ENCODE results near the gene AAK1. TPM values are rescaled to one million over a fixed set of nuclear protein-coding genes. Genes with fewer than 3 reads are reported as not detected.

AAK1 gene
- total RNA-seq, 2 donors from 2014 or later: 55.2 to 77.9 TPM

DNA sequence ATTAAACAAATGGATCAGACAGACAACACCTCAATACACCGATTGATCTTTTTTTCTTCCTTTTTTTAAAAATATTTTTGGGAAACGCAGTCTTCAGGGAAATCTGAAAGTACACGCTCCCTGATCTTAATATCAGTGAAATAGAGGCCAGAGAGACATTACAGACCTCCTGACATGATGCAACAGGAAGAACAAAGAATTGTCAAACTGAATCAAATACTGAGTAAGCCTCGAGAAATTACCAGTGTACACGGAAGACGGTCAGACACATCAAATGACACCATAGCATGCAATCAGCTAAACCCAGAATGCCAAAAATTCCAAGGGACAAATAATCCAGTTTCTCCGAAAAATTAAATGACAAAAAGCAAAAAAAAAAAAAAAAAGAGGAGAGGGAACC, 126.1 kb downstream of the AAK1 start:
- no peaks in the 10 kb centered on the region for H3K9me3 ChIP-seq
- H3K36me3 ChIP-seq: peaks cover 37% of the 10 kb centered on the region
- no peak overlapping the region for H3K4me3 ChIP-seq
- H3K4me1 ChIP-seq (ENCODE audit: control insufficient read depth in 1 of 2, low read depth in 2 of 2): peaks cover 0 to 12% of the 10 kb centered on the region in 2 donors
- DNase-seq (ENCODE audit: low spot score) (no peak), ATAC-seq (ENCODE audit: insufficient number of reproducible peaks, low FRiP score, low read depth) (no peak)
- TF ChIP-seq, protein P1, sequence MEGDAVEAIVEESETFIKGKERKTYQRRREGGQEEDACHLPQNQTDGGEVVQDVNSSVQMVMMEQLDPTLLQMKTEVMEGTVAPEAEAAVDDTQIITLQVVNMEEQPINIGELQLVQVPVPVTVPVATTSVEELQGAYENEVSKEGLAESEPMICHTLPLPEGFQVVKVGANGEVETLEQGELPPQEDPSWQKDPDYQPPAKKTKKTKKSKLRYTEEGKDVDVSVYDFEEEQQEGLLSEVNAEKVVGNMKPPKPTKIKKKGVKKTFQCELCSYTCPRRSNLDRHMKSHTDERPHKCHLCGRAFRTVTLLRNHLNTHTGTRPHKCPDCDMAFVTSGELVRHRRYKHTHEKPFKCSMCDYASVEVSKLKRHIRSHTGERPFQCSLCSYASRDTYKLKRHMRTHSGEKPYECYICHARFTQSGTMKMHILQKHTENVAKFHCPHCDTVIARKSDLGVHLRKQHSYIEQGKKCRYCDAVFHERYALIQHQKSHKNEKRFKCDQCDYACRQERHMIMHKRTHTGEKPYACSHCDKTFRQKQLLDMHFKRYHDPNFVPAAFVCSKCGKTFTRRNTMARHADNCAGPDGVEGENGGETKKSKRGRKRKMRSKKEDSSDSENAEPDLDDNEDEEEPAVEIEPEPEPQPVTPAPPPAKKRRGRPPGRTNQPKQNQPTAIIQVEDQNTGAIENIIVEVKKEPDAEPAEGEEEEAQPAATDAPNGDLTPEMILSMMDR (IDR thresholded peaks at IDR 0.05): no peak
- H3K27me3 ChIP-seq (replicated peaks; ENCODE audit: insufficient read depth): no peaks in the 10 kb centered on the region
- H3K27ac ChIP-seq: no peak overlapping the region

DNA sequence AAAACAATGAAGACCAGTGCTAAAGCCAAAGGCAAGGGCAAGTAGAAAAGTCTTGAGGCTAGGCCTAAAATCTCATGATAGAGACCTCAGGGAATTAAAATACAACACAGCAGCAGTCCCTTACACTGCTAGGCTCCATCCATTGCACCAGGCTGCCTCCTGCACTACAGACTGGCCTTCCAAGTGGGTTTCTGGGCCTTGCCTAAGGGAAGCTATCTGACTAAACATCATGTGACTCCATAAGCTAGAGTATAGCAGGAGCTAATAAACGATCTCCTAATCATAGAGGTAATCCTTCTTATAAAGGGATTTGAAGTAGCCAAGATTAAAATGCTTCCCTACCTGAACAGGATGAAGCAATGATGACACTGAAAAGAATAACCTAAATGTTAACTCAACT, 128.7 kb downstream of the AAK1 start:
- H3K4me3 ChIP-seq: no peak overlapping the region
- ATAC-seq (ENCODE audit: insufficient number of reproducible peaks, low FRiP score, low read depth): no peak
- peaks cover 0 to 12% of the 10 kb centered on the region in 2 donors for H3K4me1 ChIP-seq (ENCODE audit: control insufficient read depth in 1 of 2, low read depth in 2 of 2)
- H3K9me3 ChIP-seq: no peaks in the 10 kb centered on the region
- peaks cover 34% of the 10 kb centered on the region for H3K36me3 ChIP-seq
- TF ChIP-seq, protein P1 (IDR thresholded peaks at IDR 0.05): no peak
- no peak overlapping the region for H3K27ac ChIP-seq
- DNase-seq (ENCODE audit: low spot score): no peak
- H3K27me3 ChIP-seq (replicated peaks; ENCODE audit: insufficient read depth): no peaks in the 10 kb centered on the region

DNA sequence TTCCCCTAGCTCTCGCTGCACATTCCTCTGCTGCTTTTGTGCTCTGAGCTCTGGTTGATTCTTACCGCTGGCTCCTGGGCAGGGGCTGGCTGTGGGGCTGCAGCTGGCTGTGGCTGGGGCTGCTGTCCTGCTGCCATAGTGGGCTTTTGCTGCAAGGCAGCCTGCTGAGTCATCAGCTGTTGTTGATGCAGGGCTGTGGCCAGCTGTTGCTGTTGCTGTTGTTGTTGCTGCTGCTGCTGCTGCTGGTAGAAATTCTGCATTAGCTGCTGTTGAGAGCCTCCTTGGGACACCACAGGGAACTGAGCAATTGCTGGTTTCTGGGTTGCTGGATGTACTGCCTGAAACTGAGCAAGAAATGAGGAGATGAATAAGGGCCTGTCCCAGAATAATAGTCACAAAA, 129.1 kb downstream of the AAK1 start:
- Histone ChIP-seq H3K4me3 (no peak overlapping the region), H3K36me3 (peaks cover 32% of the 10 kb centered on the region), H3K4me1 (ENCODE audit: control insufficient read depth in 1 of 2, low read depth in 2 of 2) (peaks cover 0 to 12% of the 10 kb centered on the region in 2 donors), H3K27ac (no peak overlapping the region), H3K9me3 (no peaks in the 10 kb centered on the region), H3K27me3 (replicated peaks; ENCODE audit: insufficient read depth) (no peaks in the 10 kb centered on the region)
- no peak for DNase-seq (ENCODE audit: low spot score)
- TF ChIP-seq, protein P1 (IDR thresholded peaks at IDR 0.05): no peak
- no peak for ATAC-seq (ENCODE audit: insufficient number of reproducible peaks, low FRiP score, low read depth)

DNA sequence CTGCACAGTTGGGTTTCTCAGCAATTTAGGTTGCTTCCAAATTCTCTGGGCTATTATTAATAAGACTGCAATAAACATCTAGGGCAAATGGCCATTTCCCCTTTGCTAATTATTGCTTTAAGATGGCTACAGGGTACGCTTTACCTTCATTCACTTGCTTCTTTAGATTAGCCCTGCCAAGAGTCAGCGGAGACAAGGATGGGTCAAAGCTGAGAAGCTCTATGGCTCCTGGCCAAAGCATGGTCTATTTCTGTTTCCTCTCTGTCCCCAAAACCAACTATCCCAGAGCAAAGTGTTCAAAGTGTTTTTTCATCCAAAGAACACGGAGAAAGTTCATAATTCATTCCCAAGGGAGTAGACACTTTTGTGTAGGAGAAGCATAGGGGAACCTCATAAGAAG, 131.1 kb downstream of the AAK1 start:
- H3K4me3 ChIP-seq: no peak overlapping the region
- ATAC-seq (ENCODE audit: insufficient number of reproducible peaks, low FRiP score, low read depth): no peak
- TF ChIP-seq, protein P1 (IDR thresholded peaks at IDR 0.05): no peak
- H3K36me3 ChIP-seq: peaks cover 39% of the 10 kb centered on the region
- DNase-seq (ENCODE audit: low spot score): no peak
- no peak overlapping the region for H3K27ac ChIP-seq
- no peaks in the 10 kb centered on the region for H3K27me3 ChIP-seq (replicated peaks; ENCODE audit: insufficient read depth)
- H3K9me3 ChIP-seq: no peaks in the 10 kb centered on the region
- H3K4me1 ChIP-seq (ENCODE audit: control insufficient read depth in 1 of 2, low read depth in 2 of 2): peaks cover 0 to 12% of the 10 kb centered on the region in 2 donors

DNA sequence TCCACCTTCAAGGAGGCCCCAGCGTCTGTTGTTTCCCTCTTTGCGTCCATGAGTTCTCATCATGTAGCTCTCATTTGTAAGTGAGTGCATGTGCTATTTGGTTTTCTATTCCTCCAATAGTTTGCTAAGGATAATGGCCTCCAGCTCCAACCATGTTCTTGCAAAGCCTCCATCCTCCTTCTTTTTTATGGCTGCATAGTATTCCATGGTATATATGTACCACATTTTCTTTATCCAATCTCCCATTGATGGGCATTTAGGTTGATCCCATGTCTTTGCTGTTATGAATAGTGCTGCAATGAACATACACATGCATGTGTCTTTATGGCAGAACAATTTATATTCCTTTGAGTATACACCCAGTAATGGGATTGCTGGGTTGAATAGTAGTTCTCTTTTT, 133.3 kb downstream of the AAK1 start:
- TF ChIP-seq, protein P1 (IDR thresholded peaks at IDR 0.05): no peak
- Histone ChIP-seq H3K27ac (no peak overlapping the region), H3K9me3 (no peaks in the 10 kb centered on the region), H3K4me1 (ENCODE audit: control insufficient read depth in 1 of 2, low read depth in 2 of 2) (peaks cover 0 to 12% of the 10 kb centered on the region in 2 donors), H3K27me3 (replicated peaks; ENCODE audit: insufficient read depth) (no peaks in the 10 kb centered on the region), H3K36me3 (peaks cover 50% of the 10 kb centered on the region), H3K4me3 (no peak overlapping the region)
- DNase-seq (ENCODE audit: low spot score): no peak
- ATAC-seq (ENCODE audit: insufficient number of reproducible peaks, low FRiP score, low read depth): no peak

Measured in thoracic aorta (tissue), 2 donors.